ENCODE measurements around the gene TXNL4A.
"Not testable (repeated sequence)": the region's sequence is repeated elsewhere in the genome, so short reads cannot be mapped to it uniquely, and the experiment has no call there.

TXNL4A gene

DNA sequence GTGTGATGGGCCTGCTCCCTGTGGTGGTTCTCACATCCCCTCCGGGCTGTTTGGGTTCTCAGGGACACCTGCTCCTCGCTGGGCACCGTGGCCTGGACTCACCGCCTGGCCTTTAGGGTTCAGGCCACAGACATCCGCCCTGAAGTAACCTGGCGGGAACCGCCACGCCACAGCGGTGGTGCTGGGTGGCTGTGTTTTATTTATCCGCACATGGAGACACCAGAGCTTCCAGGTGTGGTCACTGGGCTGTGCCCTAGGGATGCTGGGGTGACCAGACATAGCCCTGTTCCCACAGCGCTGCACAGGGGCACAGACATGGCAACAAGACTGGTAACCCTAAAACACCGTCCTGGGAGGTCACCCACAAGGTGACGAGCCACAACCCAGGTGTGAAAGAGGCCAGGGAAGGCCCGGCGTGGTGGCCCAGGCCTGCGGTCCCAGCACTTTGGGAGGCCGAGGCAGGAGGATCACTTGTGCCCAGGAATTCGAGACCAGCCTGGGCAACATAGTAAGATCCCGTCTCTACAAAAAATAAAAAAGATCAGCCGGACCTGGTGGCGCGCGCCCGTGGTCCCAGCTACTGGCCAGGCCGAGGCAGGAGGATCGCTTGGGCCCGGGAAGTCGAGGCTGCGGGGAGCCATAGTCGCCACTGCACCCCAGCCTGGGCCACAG, 24.6 kb downstream of the TXNL4A start:
- DNase-seq (ENCODE audit: low spot score), result no peak

DNA sequence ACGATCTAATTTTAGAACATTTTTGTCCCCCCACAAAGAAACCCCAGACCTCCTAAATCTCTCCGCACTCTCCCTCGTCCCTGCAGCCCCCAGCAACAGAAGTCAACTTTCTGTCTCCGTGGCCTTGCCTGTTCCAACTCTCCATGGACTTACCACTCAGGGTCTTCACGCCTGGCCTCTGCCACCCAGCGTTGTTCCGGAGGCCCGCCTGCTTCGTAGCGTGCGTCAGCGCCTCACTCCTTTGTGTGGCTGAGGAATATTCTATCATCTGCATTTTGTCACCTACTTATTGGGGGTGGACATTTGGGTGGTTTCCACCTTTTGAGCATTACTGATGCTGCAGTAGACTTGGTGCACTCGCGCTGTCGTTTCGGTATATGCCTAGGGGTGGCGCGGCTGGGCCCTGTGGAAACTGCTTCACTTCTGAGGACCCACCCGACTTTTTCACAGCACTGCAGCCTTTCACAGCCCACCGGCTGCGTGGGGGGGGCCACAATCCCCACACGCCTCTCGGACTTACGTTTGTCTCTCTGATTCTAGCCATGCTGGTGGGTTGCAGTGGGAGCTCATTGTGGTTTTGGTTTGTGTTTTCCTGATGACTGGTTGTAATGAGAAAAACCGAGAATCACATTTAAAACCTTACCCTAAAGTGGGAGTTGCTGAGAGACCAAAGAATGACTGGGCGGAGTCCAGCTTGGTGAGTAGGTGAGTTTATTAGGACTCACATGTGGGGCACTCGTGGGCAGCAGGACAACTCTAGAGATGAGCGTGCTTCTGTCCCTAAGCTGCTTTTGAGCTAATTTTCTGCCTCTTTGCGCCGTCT, 25.3 kb downstream of the TXNL4A start:
- DNase-seq (ENCODE audit: low spot score), result no peak

DNA sequence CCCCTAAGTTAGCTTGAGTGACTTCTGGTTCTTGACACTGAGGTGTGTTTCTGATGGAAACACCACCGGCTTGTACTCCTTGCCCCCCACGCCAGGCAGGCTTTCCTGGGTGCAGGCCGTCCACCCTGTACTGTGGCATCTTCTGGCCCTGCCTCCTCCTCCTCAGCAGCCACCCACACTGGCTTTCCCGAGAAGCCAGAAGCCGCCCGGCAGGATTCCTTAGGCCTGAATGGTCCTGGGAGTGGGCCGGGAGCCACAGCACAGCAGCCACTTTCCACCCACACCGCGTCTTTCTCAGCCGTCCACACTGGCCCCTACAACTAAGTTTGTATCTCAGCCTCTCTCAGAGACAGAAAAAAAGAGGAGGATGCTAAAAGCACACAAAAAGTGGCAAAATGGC, 26.1 kb downstream of the TXNL4A start:
- DNase-seq (ENCODE audit: low spot score), result no peak

DNA sequence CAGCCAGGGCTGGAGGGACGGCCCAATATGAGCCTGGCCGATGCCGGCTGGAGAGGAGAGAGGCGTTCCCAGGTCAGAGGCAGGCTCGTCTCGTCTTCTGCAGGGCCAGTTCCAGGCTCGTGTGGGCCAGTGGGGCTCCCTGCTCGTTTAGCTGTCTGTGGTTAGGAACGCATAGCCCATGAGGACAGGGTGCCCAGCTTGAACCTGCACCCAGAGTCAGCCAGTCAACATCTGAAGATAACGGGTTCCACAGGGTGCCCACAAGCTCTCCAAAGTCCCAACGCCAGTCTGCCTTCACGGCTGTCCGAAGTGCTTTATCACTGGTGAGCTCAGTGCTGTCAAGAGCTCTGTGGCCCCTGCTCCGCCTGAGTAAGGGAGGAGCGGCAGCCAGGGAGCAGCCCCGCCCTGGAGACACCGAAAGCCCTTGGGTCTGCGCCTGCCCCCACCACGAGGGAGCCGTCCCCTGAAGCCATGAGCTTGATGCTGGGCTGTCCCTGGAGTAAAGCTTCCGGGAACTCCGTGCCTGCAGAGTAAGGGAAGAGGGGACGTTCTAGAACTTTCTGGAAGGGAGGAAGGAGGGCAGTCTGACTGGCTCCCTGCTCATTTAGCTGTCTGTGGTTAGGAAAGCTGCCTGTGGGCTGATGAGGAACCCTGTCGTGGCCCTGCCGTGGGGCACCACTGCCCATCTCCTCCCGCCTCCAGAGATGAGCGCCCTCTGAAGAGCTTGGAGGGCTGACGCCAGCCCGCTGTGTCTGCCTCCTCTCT, 26.7 kb downstream of the TXNL4A start:
- no peak for DNase-seq (ENCODE audit: low spot score)

DNA sequence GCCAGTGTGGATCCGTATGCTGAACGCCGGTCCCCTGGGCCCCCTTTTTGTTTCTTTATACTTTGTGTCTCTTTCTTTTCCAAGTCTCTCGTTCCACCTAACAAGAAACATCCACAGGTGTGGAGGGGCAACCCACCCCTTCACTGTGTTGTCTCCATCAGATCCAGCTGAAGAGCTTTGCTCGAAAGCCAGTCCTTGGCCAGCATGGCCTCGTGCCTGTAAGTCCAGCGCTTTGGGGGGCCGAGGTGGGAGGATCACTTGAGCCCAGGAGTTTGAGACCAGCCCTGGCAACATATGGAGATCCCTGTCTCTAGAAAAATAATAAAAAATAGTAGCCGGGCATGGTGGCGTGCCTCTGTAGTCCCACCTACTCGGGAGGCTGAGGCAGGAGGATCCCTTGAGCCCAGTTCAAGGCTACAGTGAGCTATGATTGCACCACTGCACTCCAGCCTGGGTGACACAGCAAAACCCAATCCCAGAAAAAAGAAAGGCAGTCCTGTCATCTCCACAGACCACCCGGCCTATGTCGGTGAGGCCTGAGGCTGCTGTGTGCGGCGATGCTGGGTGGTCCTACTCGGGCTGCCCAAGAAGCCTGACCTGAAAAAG, 27.3 kb downstream of the TXNL4A start:
- DNase-seq (ENCODE audit: low spot score), result no peak

DNA sequence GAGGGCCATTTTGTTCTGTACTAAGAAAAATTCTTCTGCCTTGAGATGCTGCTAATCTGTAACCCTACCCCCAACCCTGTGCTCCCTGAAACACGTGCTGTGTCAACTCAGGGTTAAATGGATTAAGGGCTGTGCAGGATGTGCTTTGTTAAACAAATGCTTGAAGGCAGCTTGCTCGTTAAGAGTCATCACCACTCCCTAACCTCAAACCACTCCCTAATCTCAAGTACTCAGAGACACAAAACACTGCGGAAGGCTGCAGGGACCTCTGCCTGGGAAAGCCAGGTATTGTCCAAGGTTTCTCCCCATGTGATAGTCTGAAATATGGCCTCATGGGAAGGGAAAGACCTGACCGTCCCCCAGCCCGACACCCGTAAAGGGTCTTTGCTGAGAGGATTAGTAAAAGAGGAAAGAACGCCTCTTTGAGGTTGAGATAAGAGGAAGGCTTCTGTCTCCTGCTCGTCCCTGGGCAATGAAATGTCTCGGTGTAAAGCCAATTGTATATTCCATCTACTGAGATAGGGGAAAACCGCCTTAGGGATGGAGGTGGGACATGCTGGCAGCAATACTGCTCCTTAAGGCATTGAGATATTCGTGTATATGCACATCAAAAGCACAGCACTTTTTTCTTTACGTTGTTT, 28.1 kb downstream of the TXNL4A start:
- DNase-seq (ENCODE audit: low spot score), result not testable (repeated sequence)

DNA sequence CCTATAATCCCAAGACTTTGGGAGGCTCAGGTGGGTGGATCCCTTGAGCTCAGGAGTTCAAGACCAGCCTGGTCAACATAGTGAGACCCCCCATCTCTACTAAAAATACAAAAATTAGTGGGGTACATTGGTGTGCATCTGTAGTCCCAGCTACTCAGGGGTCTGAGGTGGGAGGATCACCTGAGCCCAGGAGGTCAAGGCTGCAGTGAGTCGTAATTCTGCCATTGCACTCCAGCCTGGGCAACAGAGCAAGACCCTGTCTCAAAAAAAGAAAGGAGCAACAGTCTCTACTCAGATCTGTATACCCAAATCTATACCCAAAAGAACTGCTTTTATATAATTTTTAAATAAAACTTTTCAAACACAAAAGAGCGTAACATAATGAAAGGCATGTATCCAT, 29.4 kb downstream of the TXNL4A start:
- DNase-seq (ENCODE audit: low spot score), result no peak

DNA sequence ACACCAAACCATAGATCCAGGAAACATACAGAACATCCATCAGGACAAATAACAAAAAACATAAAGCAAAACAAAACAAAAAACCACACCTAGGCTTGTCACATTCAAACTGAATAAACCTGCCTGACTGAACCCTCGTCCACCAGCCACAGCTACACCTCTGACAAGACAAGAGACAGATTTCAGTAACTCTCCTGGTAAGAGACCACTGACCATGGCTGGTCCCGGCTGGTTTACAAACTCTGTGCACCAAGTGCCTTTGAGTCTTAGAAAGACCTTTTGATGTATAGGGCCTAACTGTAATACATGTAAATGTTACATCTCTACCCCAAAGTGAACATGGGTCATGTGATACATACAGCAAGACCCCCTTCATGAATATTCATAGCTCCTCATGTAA, 32.1 kb downstream of the TXNL4A start:
- no peak for DNase-seq (ENCODE audit: low spot score)

DNA sequence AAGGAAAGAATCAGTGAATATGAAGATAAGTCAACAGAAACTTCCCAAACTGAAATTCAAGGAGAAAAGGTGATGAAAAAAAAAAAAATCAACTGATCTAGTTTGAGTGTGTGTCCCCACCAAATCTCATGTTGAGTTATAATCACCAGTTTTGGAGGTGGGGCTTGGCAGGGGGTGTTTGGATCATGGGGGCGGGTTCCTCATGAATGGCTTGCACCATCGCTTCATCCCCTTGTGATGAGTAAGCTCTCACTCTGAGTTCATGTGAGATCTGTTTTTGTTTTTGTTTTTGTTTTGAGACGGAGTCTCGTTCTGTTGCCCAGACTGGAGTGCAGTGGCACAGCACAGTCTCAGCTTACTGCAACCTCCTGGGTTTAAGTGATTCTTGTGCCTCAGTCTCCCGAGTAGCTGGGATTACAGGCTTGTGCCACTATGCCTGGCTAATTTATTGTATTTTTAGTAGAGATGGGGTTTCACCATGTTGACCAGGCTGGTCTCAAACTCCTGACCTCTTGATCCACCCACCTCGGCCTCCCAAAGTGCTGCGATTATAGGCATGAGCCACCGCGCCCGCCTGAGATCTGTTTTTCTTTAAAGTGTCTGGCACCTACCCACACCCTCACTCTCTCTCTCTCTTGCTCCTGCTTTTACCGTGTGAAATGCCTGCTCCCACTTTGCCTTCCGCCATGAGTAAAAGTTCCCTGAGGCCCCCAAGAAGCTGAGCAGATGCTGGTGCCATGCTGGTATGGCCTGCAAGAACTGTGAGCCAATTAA, 32.9 kb downstream of the TXNL4A start:
- DNase-seq (ENCODE audit: low spot score), result no peak

DNA sequence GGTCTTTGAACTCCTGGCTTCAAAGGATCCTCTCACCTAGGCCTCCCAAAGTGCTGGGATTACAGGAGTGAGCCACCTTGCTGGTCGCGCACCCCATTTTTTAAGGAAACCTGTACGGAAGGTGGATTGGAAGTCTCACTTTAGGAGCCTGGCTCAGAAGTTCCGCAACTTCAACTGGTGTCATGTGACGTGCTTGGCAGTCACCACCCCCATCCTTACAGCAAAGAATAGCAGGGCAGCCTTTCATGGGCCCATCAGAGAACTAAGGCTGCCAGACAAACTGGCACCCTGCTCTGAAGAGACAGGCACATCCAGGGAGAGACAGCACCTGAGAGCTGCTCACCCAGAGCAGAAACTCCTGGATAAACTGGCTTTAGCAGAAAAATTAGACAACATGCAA, 33.6 kb downstream of the TXNL4A start:
- peak; percentile 47 for DNase-seq (ENCODE audit: low spot score)

DNA sequence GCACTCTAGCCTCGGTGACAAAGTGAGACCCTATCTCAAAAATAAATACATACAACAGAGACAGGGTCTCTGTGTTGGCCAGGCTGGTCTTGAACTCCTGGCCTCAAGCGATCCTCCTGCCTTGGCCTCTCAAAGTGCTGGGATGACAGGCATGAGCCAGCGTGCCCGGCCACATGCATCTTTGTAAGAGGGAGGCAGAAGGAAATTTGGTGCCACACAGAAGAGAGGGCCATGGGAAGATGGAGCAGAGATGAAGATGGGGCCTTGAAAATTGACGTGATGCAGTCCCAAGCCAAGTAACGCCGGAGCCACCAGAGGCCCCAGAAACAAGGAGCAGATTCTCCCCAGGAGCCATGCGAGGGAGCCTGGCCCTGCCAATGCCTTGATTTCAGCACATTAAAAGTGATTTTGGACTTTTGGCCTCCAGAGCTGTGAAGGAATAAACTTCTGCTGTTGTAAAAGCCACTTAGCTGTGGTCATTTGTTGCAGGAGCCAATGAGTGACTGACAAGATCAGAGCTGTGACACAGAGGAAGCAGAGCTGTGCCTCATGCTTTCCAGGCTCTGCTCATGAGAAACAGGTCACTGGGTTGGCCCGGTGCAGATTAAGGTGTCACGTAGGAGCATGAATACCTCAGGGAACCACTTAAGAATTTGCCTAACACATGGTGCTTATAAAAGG, 34.3 kb downstream of the TXNL4A start:
- DNase-seq (ENCODE audit: low spot score), result peak; percentile 24

DNA sequence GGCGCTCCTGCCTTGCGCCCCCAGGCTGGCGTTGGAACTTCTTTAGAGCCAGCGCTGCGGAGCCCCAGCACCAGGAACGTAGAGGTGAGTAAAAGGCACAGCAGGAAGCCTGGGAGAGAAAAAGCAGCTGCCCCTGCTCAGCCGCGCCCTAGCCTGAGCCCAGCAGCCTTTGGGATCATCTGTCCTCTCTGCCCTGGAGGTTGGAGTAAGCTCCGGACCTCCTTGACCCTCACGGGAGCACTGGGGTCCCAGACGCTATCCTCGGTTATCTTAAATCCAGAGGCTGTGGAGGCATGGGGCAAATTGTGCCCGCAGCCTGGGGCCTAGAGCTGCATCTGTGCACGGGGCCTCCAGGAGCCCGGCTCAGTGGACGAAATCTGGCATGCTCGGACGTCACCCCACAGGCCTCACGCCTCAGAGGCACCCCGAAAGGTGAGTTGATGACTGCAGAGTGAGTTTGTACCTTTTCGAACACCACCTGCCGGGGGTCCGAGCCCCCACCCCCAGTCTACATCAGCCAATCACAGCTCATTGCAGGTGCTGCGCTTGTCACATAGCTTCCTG, 35.3 kb downstream of the TXNL4A start:
- DNase-seq (ENCODE audit: low spot score), result no peak

DNA sequence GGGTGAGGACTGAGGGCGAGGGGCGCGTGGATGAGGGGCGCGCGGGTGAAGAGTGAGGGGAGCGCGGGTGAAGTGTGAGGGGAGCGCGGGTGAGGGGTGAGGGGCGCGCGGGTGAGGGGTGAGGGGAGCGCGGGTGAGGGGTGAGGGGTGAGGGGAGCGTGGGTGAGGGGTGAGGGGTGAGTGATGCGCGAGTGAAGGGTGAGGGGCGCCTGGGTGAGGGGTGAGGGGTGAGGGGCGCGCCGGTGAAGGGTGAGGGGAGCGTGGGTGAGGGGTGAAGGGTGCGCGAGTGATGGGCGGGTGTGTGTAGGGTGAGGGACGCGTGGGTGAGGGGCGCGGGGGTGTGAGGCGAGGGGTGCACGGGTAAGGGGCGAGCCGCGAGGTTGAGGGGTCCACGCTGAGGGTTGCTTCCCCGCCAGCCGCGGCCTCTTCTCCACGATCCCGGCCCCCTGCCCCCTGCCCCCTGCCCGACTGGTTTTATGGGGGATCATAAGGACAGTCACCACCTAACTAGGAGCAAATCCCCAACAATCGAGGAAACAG, 35.8 kb downstream of the TXNL4A start:
- no peak for DNase-seq (ENCODE audit: low spot score)

DNA sequence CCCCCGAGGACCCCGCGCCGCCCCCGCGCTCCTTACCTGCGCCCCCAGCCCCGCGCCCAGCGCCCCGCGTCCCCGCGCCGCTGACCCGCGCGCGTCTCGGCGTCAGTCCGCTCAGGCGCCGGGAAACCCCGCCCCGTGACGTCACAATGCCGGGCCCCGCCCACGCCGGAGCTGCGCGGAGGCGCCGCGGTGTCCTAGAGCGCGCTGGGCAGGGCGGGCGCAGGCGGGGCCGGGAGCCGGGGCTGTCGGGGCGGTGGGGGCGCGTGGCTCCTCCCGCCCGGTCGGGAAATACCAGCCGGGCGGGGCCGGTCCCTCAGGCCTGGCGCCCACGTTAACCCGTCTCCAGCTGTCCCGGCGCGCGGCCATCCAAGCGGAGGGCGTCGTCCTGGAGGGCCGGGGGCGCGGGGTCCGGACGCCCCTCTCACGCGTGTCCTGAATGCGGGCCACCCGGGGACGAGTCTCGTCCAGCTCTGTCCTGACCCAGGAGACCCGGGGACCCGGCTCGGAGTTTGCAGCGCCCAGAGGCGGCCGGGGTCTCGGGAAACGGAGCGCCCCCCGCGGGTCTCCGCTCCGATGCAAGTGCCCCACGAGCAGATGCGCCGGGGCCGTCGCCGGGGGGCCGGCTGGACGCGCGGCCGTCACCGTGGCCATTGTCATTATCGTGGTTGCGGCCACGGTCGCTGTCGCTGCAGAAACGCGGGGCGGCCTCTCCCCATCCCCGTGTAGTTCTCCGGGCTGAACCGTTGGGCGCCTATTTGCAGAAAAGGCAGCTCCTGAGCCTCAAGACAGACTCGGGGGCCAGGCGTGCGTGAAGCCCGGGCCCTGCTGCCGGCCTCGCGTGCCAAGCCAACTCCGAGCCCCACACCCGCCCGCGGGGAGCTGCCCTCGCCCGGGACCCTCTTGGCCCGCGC, 36.6 kb downstream of the TXNL4A start, which contains the start of gene SLC66A2:
SLC66A2 (minus strand) TSS at position 109 of the 911 bp plus-strand sequence. CDS start 727 bp downstream, outside the sequence.
- peak; percentile 74 for DNase-seq (ENCODE audit: low spot score)

DNA sequence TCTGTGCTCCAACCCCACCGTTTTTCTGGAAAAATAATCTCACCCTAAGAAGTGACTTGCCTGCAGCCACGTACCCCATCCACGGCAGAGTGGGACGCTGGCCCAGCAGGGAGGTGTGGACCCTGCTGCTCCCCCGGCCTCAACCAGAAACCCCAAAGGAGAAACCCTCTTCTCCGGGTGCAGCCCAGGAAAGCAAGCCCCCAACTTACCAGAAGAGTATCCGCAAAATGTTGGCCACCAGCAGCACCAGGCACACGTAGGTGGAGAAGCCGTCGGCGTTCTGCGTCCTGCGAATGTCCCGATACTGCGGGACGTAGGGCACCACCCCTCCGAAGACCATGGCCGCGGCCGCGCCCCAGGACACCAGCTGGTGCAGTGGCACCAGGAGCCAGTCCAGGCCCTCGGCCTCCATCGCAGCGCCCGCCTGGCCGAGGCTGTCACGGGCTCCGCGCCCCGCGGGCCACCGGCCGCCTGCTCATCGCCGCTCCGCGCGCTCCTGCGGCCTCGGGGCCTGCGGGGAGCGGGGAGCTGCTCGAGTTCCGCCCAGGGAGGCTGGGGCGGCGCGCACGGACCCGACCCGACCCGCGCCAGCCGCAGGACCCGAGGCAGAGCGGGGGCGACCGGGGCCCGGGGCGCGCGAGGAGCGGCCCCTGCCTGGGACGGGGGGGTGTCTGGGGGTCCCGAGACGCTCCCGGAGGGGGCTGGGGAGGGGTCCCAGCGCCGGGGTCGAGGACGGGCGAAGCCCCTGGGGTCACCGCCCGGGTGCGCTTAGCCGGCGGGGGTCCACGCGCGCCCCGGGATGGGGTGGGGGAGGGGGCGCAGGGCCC, 37.6 kb downstream of the TXNL4A start:
- no peak for DNase-seq (ENCODE audit: low spot score)

DNA sequence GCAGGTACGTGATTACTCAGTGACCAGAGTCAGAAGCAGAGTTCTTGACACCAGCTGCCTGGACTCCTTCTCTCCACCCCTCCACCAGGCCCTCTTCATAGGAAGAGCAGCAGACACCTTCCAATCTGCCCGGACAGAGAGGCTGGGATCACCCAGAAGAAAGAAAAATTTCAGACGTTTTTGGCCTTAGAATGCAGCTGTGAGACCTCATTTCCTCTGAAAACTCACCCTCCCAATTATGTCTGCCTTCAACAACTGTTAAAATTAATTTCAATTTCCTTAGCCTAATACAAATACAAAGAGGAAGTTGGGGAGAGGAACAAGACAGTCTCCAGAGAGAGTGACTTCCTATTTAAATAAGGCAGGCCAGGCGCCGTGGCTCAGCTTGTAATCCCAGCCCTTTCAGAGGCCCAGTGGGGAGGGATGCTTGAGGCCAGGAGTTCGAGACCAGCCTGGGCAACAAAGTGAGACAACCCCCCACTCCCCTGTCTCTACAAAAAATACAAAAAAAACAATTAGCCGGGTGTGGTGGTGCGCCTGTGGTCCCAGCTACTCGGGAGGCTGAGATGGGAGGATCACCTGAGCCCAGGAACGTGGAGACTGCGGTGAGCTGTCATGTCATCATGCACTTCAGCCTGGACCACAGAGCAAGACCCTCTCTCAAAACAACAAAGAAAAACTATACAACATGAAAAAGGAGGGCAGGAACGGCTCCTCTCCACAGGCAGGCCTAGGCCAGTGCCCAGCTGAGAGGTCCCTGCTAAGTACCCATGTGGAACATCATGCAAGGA, 38.5 kb downstream of the TXNL4A start:
- DNase-seq (ENCODE audit: low spot score), result peak; percentile 55

Measured in pons (tissue), 1 donor.